Measurements from ENCODE around the gene ABCG5.

The ABCG5 gene

GRCh38 chr2:43788646-43789045 lies 50.0 kb downstream of the ABCG5 start:
- Histone ChIP-seq H3K9me2 (replicated peaks; ENCODE audit: insufficient read depth, low read length) (no peaks in the 10 kb centered on the region), H2AFZ (ENCODE audit: low read length) (no peak overlapping the region), H3K27me3 (replicated peaks; ENCODE audit: insufficient read depth, low read length) (no peaks in the 10 kb centered on the region), H3F3A (ENCODE audit: insufficient read depth, low read length) (no peaks in the 10 kb centered on the region), H3K9ac (ENCODE audit: low read length) (no peak overlapping the region), H3K4me3 (ENCODE audit: low read length) (no peak overlapping the region), H3K36me3 (replicated peaks; ENCODE audit: insufficient read depth, low read length) (no peaks in the 10 kb centered on the region), H3K79me2 (ENCODE audit: low read length) (no peaks in the 10 kb centered on the region), H3K27ac (ENCODE audit: low read length) (no peak overlapping the region), H4K20me1 (ENCODE audit: insufficient read depth, low read length) (no peaks in the 10 kb centered on the region), H3K4me1 (ENCODE audit: low read length) (no peaks in the 10 kb centered on the region), H3K4me2 (ENCODE audit: low read depth, low read length) (no peak overlapping the region), H3K9me3 (replicated peaks; ENCODE audit: insufficient read depth, low read length) (no peaks in the 10 kb centered on the region)
- no peak for DNase-seq
- TF ChIP-seq CTCF (IDR thresholded peaks at IDR 0.05; ENCODE audit: low read length) (no peak), EZH2 (optimal IDR thresholded peaks at IDR 0.05; ENCODE audit: low read depth, low read length) (no peak), EZH2phosphoT487 (IDR thresholded peaks at IDR 0.05; ENCODE audit: low read length) (no peak)

GRCh38 chr2:43787895-43788294 lies 50.7 kb downstream of the ABCG5 start:
- Histone ChIP-seq H3K4me2 (ENCODE audit: low read depth, low read length) (no peak overlapping the region), H3K4me1 (ENCODE audit: low read length) (no peaks in the 10 kb centered on the region), H3K9me3 (replicated peaks; ENCODE audit: insufficient read depth, low read length) (no peaks in the 10 kb centered on the region), H3K27me3 (replicated peaks; ENCODE audit: insufficient read depth, low read length) (no peaks in the 10 kb centered on the region), H3K9me2 (replicated peaks; ENCODE audit: insufficient read depth, low read length) (no peaks in the 10 kb centered on the region), H3K4me3 (ENCODE audit: low read length) (no peak overlapping the region), H3K27ac (ENCODE audit: low read length) (no peak overlapping the region), H3K9ac (ENCODE audit: low read length) (no peak overlapping the region), H3K79me2 (ENCODE audit: low read length) (no peaks in the 10 kb centered on the region), H4K20me1 (ENCODE audit: insufficient read depth, low read length) (no peaks in the 10 kb centered on the region), H2AFZ (ENCODE audit: low read length) (no peak overlapping the region), H3F3A (ENCODE audit: insufficient read depth, low read length) (no peaks in the 10 kb centered on the region), H3K36me3 (replicated peaks; ENCODE audit: insufficient read depth, low read length) (no peaks in the 10 kb centered on the region)
- DNase-seq, result no peak
- TF ChIP-seq CTCF (IDR thresholded peaks at IDR 0.05; ENCODE audit: low read length), result no peak
- TF ChIP-seq EZH2phosphoT487 (IDR thresholded peaks at IDR 0.05; ENCODE audit: low read length), result no peak
- no peak for TF ChIP-seq EZH2 (optimal IDR thresholded peaks at IDR 0.05; ENCODE audit: low read depth, low read length)

- Histone ChIP-seq H3K27ac (ENCODE audit: low read length) (no peak overlapping the region), H3K79me2 (ENCODE audit: low read length) (no peaks in the 10 kb centered on the region), H2AFZ (ENCODE audit: low read length) (no peak overlapping the region), H3K4me2 (ENCODE audit: low read depth, low read length) (no peak overlapping the region), H3K4me1 (ENCODE audit: low read length) (no peaks in the 10 kb centered on the region), H4K20me1 (ENCODE audit: insufficient read depth, low read length) (no peaks in the 10 kb centered on the region), H3K9me3 (replicated peaks; ENCODE audit: insufficient read depth, low read length) (no peaks in the 10 kb centered on the region), H3F3A (ENCODE audit: insufficient read depth, low read length) (no peaks in the 10 kb centered on the region), H3K27me3 (replicated peaks; ENCODE audit: insufficient read depth, low read length) (no peaks in the 10 kb centered on the region), H3K9ac (ENCODE audit: low read length) (no peak overlapping the region), H3K9me2 (replicated peaks; ENCODE audit: insufficient read depth, low read length) (no peaks in the 10 kb centered on the region), H3K36me3 (replicated peaks; ENCODE audit: insufficient read depth, low read length) (no peaks in the 10 kb centered on the region), H3K4me3 (ENCODE audit: low read length) (no peak overlapping the region)
- no peak for DNase-seq
- TF ChIP-seq EZH2phosphoT487 (IDR thresholded peaks at IDR 0.05; ENCODE audit: low read length) (no peak), CTCF (IDR thresholded peaks at IDR 0.05; ENCODE audit: low read length) (no peak), EZH2 (optimal IDR thresholded peaks at IDR 0.05; ENCODE audit: low read depth, low read length) (no peak)
Measured at GRCh38 chr2:43778233-43778632, 60.4 kb downstream of the ABCG5 start.

Data from MM.1S (cell line).